ENCODE results near the gene CBLL2. TPM values are rescaled to one million over a fixed set of nuclear protein-coding genes. Genes with fewer than 3 reads are reported as not detected.

The CBLL2 gene
- total and polyA plus RNA-seq, 2 donors (not counting 1 experiment from before 2014, with no cell fraction given): not detected

- Mint-ChIP-seq H3K4me1 (no peaks in the 10 kb centered on the region), H3K9me3 (ENCODE audit: insufficient read depth) (no peaks in the 10 kb centered on the region), H3K27me3 (peaks cover 6% of the 10 kb centered on the region), H3K4me3 (no peak overlapping the region), H3K27ac (no peak overlapping the region)
- Histone ChIP-seq H3K27ac (ENCODE audit: low read length in 2 of 2) (no peak overlapping the region), H3K79me2 (ENCODE audit: control insufficient read depth, insufficient read depth, low read length) (no peaks in the 10 kb centered on the region), H3K27me3 (replicated peaks in 1 of 4; ENCODE audit: control extremely low read depth in 1 of 4, control insufficient read depth in 3 of 4, insufficient read depth in 4 of 4, low read length in 3 of 4) (peaks cover 0 to 3% (median 0%) of the 10 kb centered on the region in 4 experiments), H3K36me3 (replicated peaks in 1 of 2; ENCODE audit: control extremely low read depth in 1 of 2, control insufficient read depth in 1 of 2, extremely low read depth in 1 of 2, insufficient read depth in 2 of 2, low read length in 1 of 2) (no peaks in the 10 kb centered on the region), H3K9ac (ENCODE audit: low read length) (no peak overlapping the region), H3K4me1 (ENCODE audit: control insufficient read depth in 2 of 2, insufficient read depth in 2 of 2, low read length in 2 of 2) (no peaks in the 10 kb centered on the region), H4K20me1 (ENCODE audit: control insufficient read depth, insufficient read depth, low read length, poor library complexity, severe bottlenecking) (no peaks in the 10 kb centered on the region), H3K4me2 (replicated peaks; ENCODE audit: low read depth, low read length, poor library complexity, severe bottlenecking) (no peak overlapping the region), H2AFZ (ENCODE audit: insufficient read depth, low read depth, low read length, poor library complexity, severe bottlenecking) (no peak overlapping the region), H3K9me3 (ENCODE audit: control extremely low read depth in 1 of 3, control insufficient read depth in 2 of 3, insufficient read depth in 1 of 3, low read length in 2 of 3) (peaks cover 0 to 2% (median 0%) of the 10 kb centered on the region in 3 donors), H3K4me3 (ENCODE audit: control extremely low read depth in 1 of 5, extremely low read depth in 1 of 5, insufficient read depth in 1 of 5, low read depth in 2 of 5, low read length in 4 of 5) (no peak overlapping the region)
- CTCF ChIA-PET: no interaction called here
- POLR2A ChIA-PET: no interaction called here
- TF ChIP-seq EZH2 (IDR thresholded peaks at IDR 0.05; ENCODE audit: borderline replicate concordance, insufficient read depth, low read depth, low read length, poor library complexity, severe bottlenecking): no peak
- TF ChIP-seq CTCF (IDR thresholded peaks at IDR 0.05): no peak
- ATAC-seq (ENCODE audit: low read depth) (no peak), DNase-seq (no peak)
- intact Hi-C loops (cut with micrococcal nuclease): no loop called here
- no CpG with 5 or more reads among the region's 3 CpGs for WGBS (ENCODE audit: insufficient coverage)
Measured at GRCh38 chrX:22315151-22315550, 42.4 kb downstream of the CBLL2 start.

GRCh38 chrX:22320236-22320873 lies 47.6 kb downstream of the CBLL2 start:
- no peaks in the 10 kb centered on the region for H3K4me1 Mint-ChIP-seq
- no peak for TF ChIP-seq CTCF (IDR thresholded peaks at IDR 0.05)
- no peak for TF ChIP-seq EZH2 (IDR thresholded peaks at IDR 0.05; ENCODE audit: borderline replicate concordance, insufficient read depth, low read depth, low read length, poor library complexity, severe bottlenecking)
- peaks cover 3% of the 10 kb centered on the region for H3K9me3 Mint-ChIP-seq (ENCODE audit: insufficient read depth)
- no peak overlapping the region for H3K27ac Mint-ChIP-seq
- POLR2A ChIA-PET: no interaction called here
- ATAC-seq (ENCODE audit: low read depth): no peak
- H3K27ac ChIP-seq (ENCODE audit: low read length in 2 of 2): no peak overlapping the region
- intact Hi-C loops (cut with micrococcal nuclease): no loop called here
- no peak overlapping the region for H3K9ac ChIP-seq (ENCODE audit: low read length)
- no peaks in the 10 kb centered on the region for H3K27me3 ChIP-seq (replicated peaks in 1 of 4; ENCODE audit: control extremely low read depth in 1 of 4, control insufficient read depth in 3 of 4, insufficient read depth in 4 of 4, low read length in 3 of 4)
- no peak overlapping the region for H3K4me2 ChIP-seq (replicated peaks; ENCODE audit: low read depth, low read length, poor library complexity, severe bottlenecking)
- no peaks in the 10 kb centered on the region for H3K4me1 ChIP-seq (ENCODE audit: control insufficient read depth in 2 of 2, insufficient read depth in 2 of 2, low read length in 2 of 2)
- H3K9me3 ChIP-seq (ENCODE audit: control extremely low read depth in 1 of 3, control insufficient read depth in 2 of 3, insufficient read depth in 1 of 3, low read length in 2 of 3): no peaks in the 10 kb centered on the region
- H3K4me3 Mint-ChIP-seq: no peak overlapping the region
- peaks cover 3% of the 10 kb centered on the region for H3K27me3 Mint-ChIP-seq
- no peak overlapping the region for H3K4me3 ChIP-seq (ENCODE audit: control extremely low read depth in 1 of 5, extremely low read depth in 1 of 5, insufficient read depth in 1 of 5, low read depth in 2 of 5, low read length in 4 of 5)
- no peak for DNase-seq
- WGBS (ENCODE audit: insufficient coverage): no CpG with 5 or more reads among the region's 12 CpGs
- CTCF ChIA-PET: no interaction called here
- no peaks in the 10 kb centered on the region for H3K36me3 ChIP-seq (replicated peaks in 1 of 2; ENCODE audit: control extremely low read depth in 1 of 2, control insufficient read depth in 1 of 2, extremely low read depth in 1 of 2, insufficient read depth in 2 of 2, low read length in 1 of 2)
- H2AFZ ChIP-seq (ENCODE audit: insufficient read depth, low read depth, low read length, poor library complexity, severe bottlenecking): no peak overlapping the region
- H3K79me2 ChIP-seq (ENCODE audit: control insufficient read depth, insufficient read depth, low read length): no peaks in the 10 kb centered on the region
- H4K20me1 ChIP-seq (ENCODE audit: control insufficient read depth, insufficient read depth, low read length, poor library complexity, severe bottlenecking): no peaks in the 10 kb centered on the region

Measured in B cell (primary cell).